ENCODE results near the gene RNPEPL1.
A peak's percentile ranks its signal among the peaks of the same experiment; 100 is the strongest.

The RNPEPL1 gene

GRCh38 chr2:240566203-240567136 is 1.8 kb upstream of the RNPEPL1 start:
- peak; percentile 95 for DNase-seq

- DNase-seq, result peak; percentile 51 to 64
Observed at GRCh38 chr2:240567137-240567871, 980 bp upstream of the RNPEPL1 start.

- DNase-seq, result peak; percentile 65 to 69
Observed at GRCh38 chr2:240568678-240569522, 616 bp downstream of the RNPEPL1 start.

GRCh38 chr2:240569523-240569997 is 1.3 kb downstream of the RNPEPL1 start:
- DNase-seq, result no peak

- DNase-seq, result no peak
Observed at GRCh38 chr2:240569998-240570530, 1.8 kb downstream of the RNPEPL1 start.

- no peak for DNase-seq
Observed at GRCh38 chr2:240570531-240571313, 2.4 kb downstream of the RNPEPL1 start.

GRCh38 chr2:240571314-240571973 is 3.2 kb downstream of the RNPEPL1 start:
- no peak for DNase-seq

- DNase-seq, result no peak
Observed at GRCh38 chr2:240572141-240573031, 4.1 kb downstream of the RNPEPL1 start.

- DNase-seq, result no peak
Observed at GRCh38 chr2:240573071-240573515, 4.8 kb downstream of the RNPEPL1 start.

- DNase-seq, result no peak
Observed at GRCh38 chr2:240573516-240574385, 5.5 kb downstream of the RNPEPL1 start.

- no peak for DNase-seq
Observed at GRCh38 chr2:240574386-240575100, 6.3 kb downstream of the RNPEPL1 start.

GRCh38 chr2:240575101-240575965 is 7.0 kb downstream of the RNPEPL1 start:
- DNase-seq, result no peak

GRCh38 chr2:240576036-240576435 is 7.8 kb downstream of the RNPEPL1 start:
- DNase-seq, result no peak

GRCh38 chr2:240576436-240577205 is 8.3 kb downstream of the RNPEPL1 start:
- DNase-seq, result no peak

- DNase-seq, result no peak
Observed at GRCh38 chr2:240577281-240578109, 9.2 kb downstream of the RNPEPL1 start.

- DNase-seq, result no peak
Observed at GRCh38 chr2:240578110-240578450, 9.8 kb downstream of the RNPEPL1 start.

Measured in CD4-positive, alpha-beta T cell treated with Interleukin-1 beta for 1 hour (primary cell).